Measurements from ENCODE around the gene DNAJC1.

Gene DNAJC1

GRCh38 chr10:22006379-22006884 lies 2.9 kb upstream of the DNAJC1 start:
- DNase-seq = no peak

- peak in 1 of 2 donors; percentile 33 for DNase-seq
These were observed 2.2 kb upstream of the DNAJC1 start for GRCh38 chr10:22005763-22006162.

- no peak for DNase-seq
These were observed 393 bp upstream of the DNAJC1 start for GRCh38 chr10:22003964-22004281.

- no peak for DNase-seq
These were observed 846 bp downstream of the DNAJC1 start for GRCh38 chr10:22002591-22003176.

- DNase-seq = no peak
These were observed 8.0 kb downstream of the DNAJC1 start for GRCh38 chr10:21995557-21995956.

GRCh38 chr10:21993360-21994001 lies 10.0 kb downstream of the DNAJC1 start:
- peak in 1 of 2 donors; percentile 33 for DNase-seq

GRCh38 chr10:21991785-21992184 lies 11.7 kb downstream of the DNAJC1 start:
- no peak for DNase-seq

- DNase-seq = no peak
These were observed 13.1 kb downstream of the DNAJC1 start for GRCh38 chr10:21990449-21990848.

- peak in 1 of 2 donors; percentile 28 for DNase-seq
These were observed 13.9 kb downstream of the DNAJC1 start for GRCh38 chr10:21989453-21990154.

- no peak for DNase-seq
These were observed 18.0 kb downstream of the DNAJC1 start for GRCh38 chr10:21985541-21985940.

- no peak for DNase-seq
These were observed 22.4 kb downstream of the DNAJC1 start for GRCh38 chr10:21981118-21981517.

- no peak for DNase-seq
These were observed 22.8 kb downstream of the DNAJC1 start for GRCh38 chr10:21980691-21981090.

- DNase-seq = no peak
These were observed 25.2 kb downstream of the DNAJC1 start for GRCh38 chr10:21978191-21978862.

GRCh38 chr10:21976739-21977138 lies 26.8 kb downstream of the DNAJC1 start:
- DNase-seq = no peak

GRCh38 chr10:21976280-21976679 lies 27.2 kb downstream of the DNAJC1 start:
- no peak for DNase-seq

- no peak for DNase-seq
These were observed 28.0 kb downstream of the DNAJC1 start for GRCh38 chr10:21975378-21975990.

GRCh38 chr10:21972584-21972983 lies 30.9 kb downstream of the DNAJC1 start:
- DNase-seq = peak in 1 of 2 donors; percentile 31

GRCh38 chr10:21969326-21970287 lies 33.9 kb downstream of the DNAJC1 start:
- DNase-seq = no peak

GRCh38 chr10:21964983-21965665 lies 38.4 kb downstream of the DNAJC1 start:
- DNase-seq = no peak

- DNase-seq = no peak
These were observed 41.2 kb downstream of the DNAJC1 start for GRCh38 chr10:21962358-21962757.

- DNase-seq = no peak
These were observed 41.7 kb downstream of the DNAJC1 start for GRCh38 chr10:21961847-21962246.
